HG03378 (cell line): Measurements from ENCODE around the gene CIITA.
A peak's percentile ranks its signal among the peaks of the same experiment; 100 is the strongest.
"Not testable (repeated sequence)": the region's sequence is repeated elsewhere in the genome, so short reads cannot be mapped to it uniquely, and the experiment has no call there.

Experiments
- ATAC-seq: cut with Tn5 transposase; IDR thresholded peaks from one replicate; pipeline ENCODE4 v1.9.1; 2021; ENCODE audit warnings: mild to moderate bottlenecking, moderate library complexity; ENCODE audit not compliant: unreplicated experiment

Gene CIITA

GRCh38 chr16:10935226-10935915, 58.4 kb downstream of the CIITA start:
- no peak for ATAC-seq

GRCh38 chr16:10936272-10936984, 59.4 kb downstream of the CIITA start:
- no peak for ATAC-seq

- no peak for ATAC-seq
Measured at GRCh38 chr16:10937068-10937859, 60.3 kb downstream of the CIITA start.

GRCh38 chr16:10938321-10938720, 61.3 kb downstream of the CIITA start:
- no peak for ATAC-seq

GRCh38 chr16:10938796-10939648, 62.0 kb downstream of the CIITA start:
- ATAC-seq: no peak

GRCh38 chr16:10939649-10940234, 62.7 kb downstream of the CIITA start:
- ATAC-seq: no peak

- no peak for ATAC-seq
Measured at GRCh38 chr16:10940501-10941079, 63.6 kb downstream of the CIITA start.

- ATAC-seq: no peak
Measured at GRCh38 chr16:10941127-10941933, 64.3 kb downstream of the CIITA start.

- not testable (repeated sequence) for ATAC-seq
Measured at GRCh38 chr16:10941935-10942351, 64.9 kb downstream of the CIITA start.

GRCh38 chr16:10942352-10943063, 65.5 kb downstream of the CIITA start, which contains the start of gene DEXI:
Gene DEXI, minus strand, starts transcription at chr16:10942468. Its CDS starts 463 bp downstream, at chr16:10942005.
- no peak for ATAC-seq

- no peak for ATAC-seq
Measured at GRCh38 chr16:10943064-10943353, 66.0 kb downstream of the CIITA start.

GRCh38 chr16:10944249-10945064, 67.5 kb downstream of the CIITA start, which contains the start of gene CLEC16A:
Gene CLEC16A, plus strand, starts transcription at chr16:10944564. Its CDS starts 154 bp downstream, at chr16:10944718.
- peak; percentile 55 for ATAC-seq

GRCh38 chr16:10945065-10945787, 68.2 kb downstream of the CIITA start:
- ATAC-seq: no peak

- ATAC-seq: no peak
Measured at GRCh38 chr16:10946308-10946707, 69.3 kb downstream of the CIITA start.

- no peak for ATAC-seq
Measured at GRCh38 chr16:10947211-10947787, 70.3 kb downstream of the CIITA start.

- peak; percentile 77 for ATAC-seq
Measured at GRCh38 chr16:10949424-10949970, 72.5 kb downstream of the CIITA start.
